GM12878 (cell line): ENCODE data around the gene CTSC. TPM values are rescaled to one million over a fixed set of nuclear protein-coding genes. Genes with fewer than 3 reads are reported as not detected.

Experiments used
- EED ChIP-seq: sonication (generic); IDR thresholded peaks from 2 replicates; pipeline ENCODE4 v1.6.1; 2016; ENCODE audit warnings: antibody characterized with exemption, low read depth
- EP300 ChIP-seq, 2 experiments: fragments of 150-350 bp in 1 of 2; IDR thresholded peaks; 2 replicates each; pipeline ENCODE4 v1.6.1; 2011 to 2012; ENCODE audit warnings: low read depth in 2 of 2, low read length in 2 of 2, borderline replicate concordance in 1 of 2, improper control_type of control experiment in 1 of 2, inconsistent platforms in 1 of 2; ENCODE audit not compliant: control insufficient read depth in 1 of 2
- HDAC6 ChIP-seq: fragments of 200-600 bp; sonication (generic); IDR thresholded peaks from one replicate; pipeline ENCODE4 v1.8.0; 2017; ENCODE audit warnings: antibody characterized with exemption; ENCODE audit not compliant: unreplicated experiment
- IRF4 ChIP-seq: IDR thresholded peaks from 2 replicates; pipeline ENCODE4 v1.6.1; 2011; ENCODE audit warnings: low read depth, low read length
- KDM1A ChIP-seq: fragments of 200-600 bp; sonication (generic); IDR thresholded peaks from 2 replicates; pipeline ENCODE4 v1.6.1; 2016; ENCODE audit warnings: borderline replicate concordance
- LARP7 ChIP-seq: fragments of 450-650 bp; IDR thresholded peaks from 2 replicates; pipeline ENCODE4 v1.6.1; 2017; ENCODE audit warnings: mild to moderate bottlenecking
- PAX5 ChIP-seq: IDR thresholded peaks from 2 replicates; pipeline ENCODE4 v1.6.1; 2011; ENCODE audit warnings: low read depth, low read length, borderline replicate concordance
- POLR2A ChIP-seq: IDR thresholded peaks from 2 replicates; pipeline ENCODE4 v1.6.1; 2011; ENCODE audit warnings: low read depth, mild to moderate bottlenecking, low read length
- SPI1 ChIP-seq: IDR thresholded peaks from 2 replicates; pipeline ENCODE4 v1.6.1; 2011; ENCODE audit warnings: low read depth, mild to moderate bottlenecking, low read length, moderate library complexity, borderline replicate concordance; ENCODE audit not compliant: insufficient read depth
- SREBF2 ChIP-seq: IDR thresholded peaks from 2 replicates; pipeline ENCODE4 v1.6.1; 2012; ENCODE audit warnings: mild to moderate bottlenecking, low read length
- SUPT20H ChIP-seq: IDR thresholded peaks from 2 replicates; pipeline ENCODE4 v1.6.1; 2011; ENCODE audit warnings: low read depth, mild to moderate bottlenecking, low read length, moderate library complexity, borderline replicate concordance; ENCODE audit not compliant: control insufficient read depth
- TCF7 ChIP-seq: IDR thresholded peaks from 2 replicates; pipeline ENCODE4 v1.6.1; 2014; ENCODE audit warnings: antibody characterized with exemption, borderline replicate concordance
- YY1 ChIP-seq: IDR thresholded peaks from 2 replicates; pipeline ENCODE4 v1.6.1; 2011; ENCODE audit warnings: low read depth, mild to moderate bottlenecking, low read length
- polyA plus RNA-seq, 11 experiments: library from polyadenylated mRNA; depleted of rRNA in 4 of 11; unstranded in 6 of 11; stranded (reverse) in 5 of 11; fragments of >200 nt; fragmentation: Nextera tagmentation in 4 of 11; fragmentation: Illumina TruSeq in 1 of 11; extraction: Ambion mirVana in 4 of 11; extraction: Trizol in 1 of 11; gene quantifications; 1 replicate in 1 of 11; 2 replicates in 10 of 11; pipeline versions ENCODE4 v1.2.1 to v1.2.3, GENCODE V29; 2011 to 2016; ENCODE audit warnings: inconsistent platforms in 2 of 11, missing spikeins in 2 of 11, low read depth in 1 of 11
- total RNA-seq, 4 experiments: library from RNA; depleted of rRNA in 3 of 4; stranded (reverse); fragments of >200 nt in 3 of 4; fragmentation: Illumina TruSeq in 1 of 4; extraction: Trizol in 1 of 4; gene quantifications; 2 replicates each; pipeline versions ENCODE4 v1.2.1 to v1.2.3, GENCODE V29; 2013 to 2021
- TF ChIP-seq, protein P1 (sequence below): fragments of 450-650 bp; IDR thresholded peaks from 2 replicates; pipeline ENCODE4 v1.6.1; 2016; ENCODE audit warnings: mild to moderate bottlenecking, moderate library complexity, borderline replicate concordance
- TF ChIP-seq, protein P2 (sequence below): fragments of 450-650 bp; IDR thresholded peaks from 2 replicates; pipeline ENCODE4 v1.6.1; 2016; ENCODE audit warnings: mild to moderate bottlenecking
- TF ChIP-seq, protein P3 (sequence below): fragments of 450-650 bp; IDR thresholded peaks from 2 replicates; pipeline ENCODE4 v1.6.1; 2017; ENCODE audit warnings: mild to moderate bottlenecking, moderate library complexity
- TF ChIP-seq, protein P4 (sequence below): IDR thresholded peaks from 2 replicates; pipeline ENCODE4 v1.6.1; 2011; ENCODE audit warnings: borderline replicate concordance, low read depth, mild to moderate bottlenecking, moderate library complexity, low read length; ENCODE audit not compliant: insufficient read depth, poor library complexity, severe bottlenecking

CTSC gene
- total and polyA plus RNA-seq, 10 of the 15 experiments (the other 5 are each of a cell fraction or from before 2014, with no cell fraction given) = 289 to 1,123 (median 430) TPM

DNA sequence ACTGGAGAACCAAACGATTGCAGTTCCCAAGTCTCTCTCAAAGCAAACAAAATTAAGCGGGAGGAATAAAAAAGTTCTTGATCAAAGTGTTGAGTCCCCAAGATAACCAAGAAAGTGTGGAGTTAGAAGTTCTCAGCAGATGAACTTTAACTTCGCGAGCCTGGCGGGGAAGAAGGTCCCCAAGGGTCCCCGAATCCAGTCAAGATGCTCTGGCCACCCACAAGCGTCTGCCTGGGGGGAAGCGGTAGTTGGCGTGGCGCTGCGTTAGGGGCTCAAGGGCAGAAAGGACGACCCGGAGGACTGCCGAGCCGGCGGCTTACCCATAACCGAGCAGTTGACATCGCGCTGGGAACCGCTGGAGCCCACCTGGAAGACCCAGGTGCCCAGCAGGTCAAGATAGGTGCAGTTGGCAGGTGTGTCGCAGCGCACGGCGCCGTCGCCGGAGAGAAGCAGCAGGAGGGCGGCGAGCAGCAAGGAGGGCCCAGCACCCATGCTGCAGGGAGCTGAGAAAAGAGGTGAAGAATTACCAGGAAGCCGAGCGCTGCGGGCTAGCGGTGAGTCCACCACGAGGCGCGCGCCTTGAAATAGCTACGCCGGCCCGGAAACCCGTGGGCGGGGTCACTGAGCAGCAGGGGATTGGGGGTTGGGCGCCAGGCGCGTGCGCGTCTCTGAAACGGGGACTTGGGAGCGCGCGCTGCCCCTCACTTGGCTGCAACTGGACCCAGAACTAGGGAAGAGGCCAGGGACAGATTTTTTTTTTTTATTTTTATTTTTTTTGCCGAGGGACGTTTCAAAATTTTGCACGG is at the start of gene CTSC (continued):
- peak; percentile 84 for TF ChIP-seq HDAC6
- TF ChIP-seq POLR2A = peak; percentile 100
- no peak for TF ChIP-seq SREBF2
- TF ChIP-seq EED = no peak; the same call in 1 of the 2 replicates
- no peak for TF ChIP-seq SUPT20H
- no peak for TF ChIP-seq IRF4
- TF ChIP-seq, protein P1, sequence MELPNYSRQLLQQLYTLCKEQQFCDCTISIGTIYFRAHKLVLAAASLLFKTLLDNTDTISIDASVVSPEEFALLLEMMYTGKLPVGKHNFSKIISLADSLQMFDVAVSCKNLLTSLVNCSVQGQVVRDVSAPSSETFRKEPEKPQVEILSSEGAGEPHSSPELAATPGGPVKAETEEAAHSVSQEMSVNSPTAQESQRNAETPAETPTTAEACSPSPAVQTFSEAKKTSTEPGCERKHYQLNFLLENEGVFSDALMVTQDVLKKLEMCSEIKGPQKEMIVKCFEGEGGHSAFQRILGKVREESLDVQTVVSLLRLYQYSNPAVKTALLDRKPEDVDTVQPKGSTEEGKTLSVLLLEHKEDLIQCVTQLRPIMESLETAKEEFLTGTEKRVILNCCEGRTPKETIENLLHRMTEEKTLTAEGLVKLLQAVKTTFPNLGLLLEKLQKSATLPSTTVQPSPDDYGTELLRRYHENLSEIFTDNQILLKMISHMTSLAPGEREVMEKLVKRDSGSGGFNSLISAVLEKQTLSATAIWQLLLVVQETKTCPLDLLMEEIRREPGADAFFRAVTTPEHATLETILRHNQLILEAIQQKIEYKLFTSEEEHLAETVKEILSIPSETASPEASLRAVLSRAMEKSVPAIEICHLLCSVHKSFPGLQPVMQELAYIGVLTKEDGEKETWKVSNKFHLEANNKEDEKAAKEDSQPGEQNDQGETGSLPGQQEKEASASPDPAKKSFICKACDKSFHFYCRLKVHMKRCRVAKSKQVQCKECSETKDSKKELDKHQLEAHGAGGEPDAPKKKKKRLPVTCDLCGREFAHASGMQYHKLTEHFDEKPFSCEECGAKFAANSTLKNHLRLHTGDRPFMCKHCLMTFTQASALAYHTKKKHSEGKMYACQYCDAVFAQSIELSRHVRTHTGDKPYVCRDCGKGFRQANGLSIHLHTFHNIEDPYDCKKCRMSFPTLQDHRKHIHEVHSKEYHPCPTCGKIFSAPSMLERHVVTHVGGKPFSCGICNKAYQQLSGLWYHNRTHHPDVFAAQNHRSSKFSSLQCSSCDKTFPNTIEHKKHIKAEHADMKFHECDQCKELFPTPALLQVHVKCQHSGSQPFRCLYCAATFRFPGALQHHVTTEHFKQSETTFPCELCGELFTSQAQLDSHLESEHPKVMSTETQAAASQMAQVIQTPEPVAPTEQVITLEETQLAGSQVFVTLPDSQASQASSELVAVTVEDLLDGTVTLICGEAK = peak; percentile 13; the same call in 1 of the 2 replicates
- TF ChIP-seq PAX5 = peak; percentile 75; the same call in 1 of the 2 replicates
- TF ChIP-seq TCF7 = 0 out of 2 replicates have a peak, but pooled peaks have one; percentile 30
- TF ChIP-seq, protein P2, sequence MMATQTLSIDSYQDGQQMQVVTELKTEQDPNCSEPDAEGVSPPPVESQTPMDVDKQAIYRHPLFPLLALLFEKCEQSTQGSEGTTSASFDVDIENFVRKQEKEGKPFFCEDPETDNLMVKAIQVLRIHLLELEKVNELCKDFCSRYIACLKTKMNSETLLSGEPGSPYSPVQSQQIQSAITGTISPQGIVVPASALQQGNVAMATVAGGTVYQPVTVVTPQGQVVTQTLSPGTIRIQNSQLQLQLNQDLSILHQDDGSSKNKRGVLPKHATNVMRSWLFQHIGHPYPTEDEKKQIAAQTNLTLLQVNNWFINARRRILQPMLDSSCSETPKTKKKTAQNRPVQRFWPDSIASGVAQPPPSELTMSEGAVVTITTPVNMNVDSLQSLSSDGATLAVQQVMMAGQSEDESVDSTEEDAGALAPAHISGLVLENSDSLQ = no peak
- peak; percentile 80 for TF ChIP-seq LARP7
- TF ChIP-seq, protein P3, sequence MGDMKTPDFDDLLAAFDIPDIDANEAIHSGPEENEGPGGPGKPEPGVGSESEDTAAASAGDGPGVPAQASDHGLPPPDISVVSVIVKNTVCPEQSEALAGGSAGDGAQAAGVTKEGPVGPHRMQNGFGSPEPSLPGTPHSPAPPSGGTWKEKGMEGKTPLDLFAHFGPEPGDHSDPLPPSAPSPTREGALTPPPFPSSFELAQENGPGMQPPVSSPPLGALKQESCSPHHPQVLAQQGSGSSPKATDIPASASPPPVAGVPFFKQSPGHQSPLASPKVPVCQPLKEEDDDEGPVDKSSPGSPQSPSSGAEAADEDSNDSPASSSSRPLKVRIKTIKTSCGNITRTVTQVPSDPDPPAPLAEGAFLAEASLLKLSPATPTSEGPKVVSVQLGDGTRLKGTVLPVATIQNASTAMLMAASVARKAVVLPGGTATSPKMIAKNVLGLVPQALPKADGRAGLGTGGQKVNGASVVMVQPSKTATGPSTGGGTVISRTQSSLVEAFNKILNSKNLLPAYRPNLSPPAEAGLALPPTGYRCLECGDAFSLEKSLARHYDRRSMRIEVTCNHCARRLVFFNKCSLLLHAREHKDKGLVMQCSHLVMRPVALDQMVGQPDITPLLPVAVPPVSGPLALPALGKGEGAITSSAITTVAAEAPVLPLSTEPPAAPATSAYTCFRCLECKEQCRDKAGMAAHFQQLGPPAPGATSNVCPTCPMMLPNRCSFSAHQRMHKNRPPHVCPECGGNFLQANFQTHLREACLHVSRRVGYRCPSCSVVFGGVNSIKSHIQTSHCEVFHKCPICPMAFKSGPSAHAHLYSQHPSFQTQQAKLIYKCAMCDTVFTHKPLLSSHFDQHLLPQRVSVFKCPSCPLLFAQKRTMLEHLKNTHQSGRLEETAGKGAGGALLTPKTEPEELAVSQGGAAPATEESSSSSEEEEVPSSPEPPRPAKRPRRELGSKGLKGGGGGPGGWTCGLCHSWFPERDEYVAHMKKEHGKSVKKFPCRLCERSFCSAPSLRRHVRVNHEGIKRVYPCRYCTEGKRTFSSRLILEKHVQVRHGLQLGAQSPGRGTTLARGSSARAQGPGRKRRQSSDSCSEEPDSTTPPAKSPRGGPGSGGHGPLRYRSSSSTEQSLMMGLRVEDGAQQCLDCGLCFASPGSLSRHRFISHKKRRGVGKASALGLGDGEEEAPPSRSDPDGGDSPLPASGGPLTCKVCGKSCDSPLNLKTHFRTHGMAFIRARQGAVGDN = peak; percentile 93
- TF ChIP-seq YY1 = 0 out of 2 replicates have a peak, but pooled peaks have one; percentile 68
- TF ChIP-seq EP300 (IDR thresholded peaks at IDR 0.05; ENCODE audit: borderline replicate concordance in 1 of 2, control insufficient read depth in 1 of 2, low read depth in 2 of 2, low read length in 2 of 2) = peak in 1 of 2 experiments; percentile 48; a peak in 1 of 4 replicates
- TF ChIP-seq, protein P4, sequence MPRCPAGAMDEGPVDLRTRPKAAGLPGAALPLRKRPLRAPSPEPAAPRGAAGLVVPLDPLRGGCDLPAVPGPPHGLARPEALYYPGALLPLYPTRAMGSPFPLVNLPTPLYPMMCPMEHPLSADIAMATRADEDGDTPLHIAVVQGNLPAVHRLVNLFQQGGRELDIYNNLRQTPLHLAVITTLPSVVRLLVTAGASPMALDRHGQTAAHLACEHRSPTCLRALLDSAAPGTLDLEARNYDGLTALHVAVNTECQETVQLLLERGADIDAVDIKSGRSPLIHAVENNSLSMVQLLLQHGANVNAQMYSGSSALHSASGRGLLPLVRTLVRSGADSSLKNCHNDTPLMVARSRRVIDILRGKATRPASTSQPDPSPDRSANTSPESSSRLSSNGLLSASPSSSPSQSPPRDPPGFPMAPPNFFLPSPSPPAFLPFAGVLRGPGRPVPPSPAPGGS = peak; percentile 72
- TF ChIP-seq KDM1A = no peak
- TF ChIP-seq SPI1 = no peak
